ENCODE results near the gene AMTN. TPM values are rescaled to one million over a fixed set of nuclear protein-coding genes. Genes with fewer than 3 reads are reported as not detected.

AMTN gene
- total RNA-seq, 1 experiment from 2014 or later = not detected

DNA sequence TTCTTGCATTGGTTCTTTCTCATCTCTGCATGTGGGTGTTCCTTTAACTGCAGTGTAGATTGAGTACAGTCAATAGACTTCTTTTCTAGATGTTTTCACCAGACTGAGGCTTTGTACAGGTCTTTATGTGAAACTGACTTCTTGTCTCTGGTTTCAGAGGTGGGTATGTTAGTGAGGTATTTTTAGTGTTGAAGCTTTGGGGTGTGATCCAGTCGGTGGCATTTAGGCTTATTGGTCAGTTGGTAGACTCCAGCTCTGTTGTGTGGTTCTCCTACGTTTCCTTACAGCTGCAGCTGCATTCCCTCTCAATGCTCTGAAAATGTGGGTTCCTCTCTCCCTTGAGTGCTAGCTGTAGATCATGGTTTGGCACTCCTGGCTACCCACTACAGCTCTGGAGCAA, 52.4 kb downstream of the AMTN start:
- H3K4me1 Mint-ChIP-seq (ENCODE audit: insufficient read depth, unreplicated experiment) = no peaks in the 10 kb centered on the region
- no peak overlapping the region for H3K4me3 Mint-ChIP-seq (ENCODE audit: unreplicated experiment)
- ChIA-PET CTCF (interaction anchor here (2.0 kb wide), 1 partner anchor 11 kb away, joined by 7 read pairs; no protein-coding TSS in a partner anchor), POLR2A (no interaction called here)
- BruUV-seq (replicated peaks) = no TSS peak
- TF ChIP-seq, protein P1, sequence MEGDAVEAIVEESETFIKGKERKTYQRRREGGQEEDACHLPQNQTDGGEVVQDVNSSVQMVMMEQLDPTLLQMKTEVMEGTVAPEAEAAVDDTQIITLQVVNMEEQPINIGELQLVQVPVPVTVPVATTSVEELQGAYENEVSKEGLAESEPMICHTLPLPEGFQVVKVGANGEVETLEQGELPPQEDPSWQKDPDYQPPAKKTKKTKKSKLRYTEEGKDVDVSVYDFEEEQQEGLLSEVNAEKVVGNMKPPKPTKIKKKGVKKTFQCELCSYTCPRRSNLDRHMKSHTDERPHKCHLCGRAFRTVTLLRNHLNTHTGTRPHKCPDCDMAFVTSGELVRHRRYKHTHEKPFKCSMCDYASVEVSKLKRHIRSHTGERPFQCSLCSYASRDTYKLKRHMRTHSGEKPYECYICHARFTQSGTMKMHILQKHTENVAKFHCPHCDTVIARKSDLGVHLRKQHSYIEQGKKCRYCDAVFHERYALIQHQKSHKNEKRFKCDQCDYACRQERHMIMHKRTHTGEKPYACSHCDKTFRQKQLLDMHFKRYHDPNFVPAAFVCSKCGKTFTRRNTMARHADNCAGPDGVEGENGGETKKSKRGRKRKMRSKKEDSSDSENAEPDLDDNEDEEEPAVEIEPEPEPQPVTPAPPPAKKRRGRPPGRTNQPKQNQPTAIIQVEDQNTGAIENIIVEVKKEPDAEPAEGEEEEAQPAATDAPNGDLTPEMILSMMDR (IDR thresholded peaks at IDR 0.05; ENCODE audit: unreplicated experiment) = no peak
- no peaks in the 10 kb centered on the region for H3K9me3 Mint-ChIP-seq (ENCODE audit: unreplicated experiment)
- DNase-seq (ENCODE audit: unreplicated experiment) = no peak
- H3K27ac Mint-ChIP-seq (ENCODE audit: low read depth, unreplicated experiment) = no peak overlapping the region
- no peaks in the 10 kb centered on the region for H3K36me3 Mint-ChIP-seq (ENCODE audit: insufficient read depth, unreplicated experiment)
- intact Hi-C loops (cut with micrococcal nuclease) = no loop called here
- H3K27me3 Mint-ChIP-seq (ENCODE audit: insufficient read depth, unreplicated experiment) = no peaks in the 10 kb centered on the region

GRCh38 chr4:70571772-70572171, 53.4 kb downstream of the AMTN start:
- intact Hi-C loops (cut with micrococcal nuclease) = no loop called here
- H3K9me3 Mint-ChIP-seq (ENCODE audit: unreplicated experiment) = no peaks in the 10 kb centered on the region
- no TSS peak for BruUV-seq (replicated peaks)
- H3K36me3 Mint-ChIP-seq (ENCODE audit: insufficient read depth, unreplicated experiment) = no peaks in the 10 kb centered on the region
- H3K27ac Mint-ChIP-seq (ENCODE audit: low read depth, unreplicated experiment) = no peak overlapping the region
- H3K27me3 Mint-ChIP-seq (ENCODE audit: insufficient read depth, unreplicated experiment) = no peaks in the 10 kb centered on the region
- DNase-seq (ENCODE audit: unreplicated experiment) = no peak
- H3K4me1 Mint-ChIP-seq (ENCODE audit: insufficient read depth, unreplicated experiment) = no peaks in the 10 kb centered on the region
- ChIA-PET POLR2A (no interaction called here), CTCF (interaction anchor here (2.6 kb wide), 1 partner anchor 12 kb away, joined by 20 read pairs; no protein-coding TSS in a partner anchor)
- no peak overlapping the region for H3K4me3 Mint-ChIP-seq (ENCODE audit: unreplicated experiment)
- TF ChIP-seq, protein P1 (IDR thresholded peaks at IDR 0.05; ENCODE audit: unreplicated experiment) = no peak

DNA sequence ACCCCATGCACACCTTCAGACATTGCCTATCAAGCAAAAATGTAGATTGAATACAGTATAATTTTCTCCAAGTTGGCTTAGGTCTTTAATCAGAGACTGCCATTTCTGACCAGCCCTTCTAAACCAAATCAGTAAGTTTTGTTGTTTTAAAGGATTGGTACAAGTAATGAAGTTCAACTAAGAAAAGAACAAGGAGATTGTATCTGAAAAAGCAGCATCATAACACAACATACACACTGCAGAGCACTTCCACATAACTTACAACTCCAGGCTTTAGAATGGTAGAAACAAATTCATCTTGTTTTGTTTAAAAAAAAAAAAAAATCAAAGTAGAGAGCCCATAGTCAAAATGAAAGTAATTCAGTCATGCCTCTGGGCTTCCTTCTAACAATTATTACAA, 57.6 kb downstream of the AMTN start:
- intact Hi-C loops (cut with micrococcal nuclease) = no loop called here
- TF ChIP-seq, protein P1 (IDR thresholded peaks at IDR 0.05; ENCODE audit: unreplicated experiment) = no peak
- ChIA-PET POLR2A (no interaction called here), CTCF (interaction anchor here (1.1 kb wide), 1 partner anchor 393 kb away, joined by 3 read pairs; no protein-coding TSS in a partner anchor)
- Mint-ChIP-seq H3K27ac (ENCODE audit: low read depth, unreplicated experiment) (no peak overlapping the region), H3K9me3 (ENCODE audit: unreplicated experiment) (peaks cover 9% of the 10 kb centered on the region), H3K27me3 (ENCODE audit: insufficient read depth, unreplicated experiment) (no peaks in the 10 kb centered on the region), H3K4me3 (ENCODE audit: unreplicated experiment) (no peak overlapping the region), H3K4me1 (ENCODE audit: insufficient read depth, unreplicated experiment) (no peaks in the 10 kb centered on the region), H3K36me3 (ENCODE audit: insufficient read depth, unreplicated experiment) (no peaks in the 10 kb centered on the region)
- no TSS peak for BruUV-seq (replicated peaks)
- no peak for DNase-seq (ENCODE audit: unreplicated experiment)

DNA sequence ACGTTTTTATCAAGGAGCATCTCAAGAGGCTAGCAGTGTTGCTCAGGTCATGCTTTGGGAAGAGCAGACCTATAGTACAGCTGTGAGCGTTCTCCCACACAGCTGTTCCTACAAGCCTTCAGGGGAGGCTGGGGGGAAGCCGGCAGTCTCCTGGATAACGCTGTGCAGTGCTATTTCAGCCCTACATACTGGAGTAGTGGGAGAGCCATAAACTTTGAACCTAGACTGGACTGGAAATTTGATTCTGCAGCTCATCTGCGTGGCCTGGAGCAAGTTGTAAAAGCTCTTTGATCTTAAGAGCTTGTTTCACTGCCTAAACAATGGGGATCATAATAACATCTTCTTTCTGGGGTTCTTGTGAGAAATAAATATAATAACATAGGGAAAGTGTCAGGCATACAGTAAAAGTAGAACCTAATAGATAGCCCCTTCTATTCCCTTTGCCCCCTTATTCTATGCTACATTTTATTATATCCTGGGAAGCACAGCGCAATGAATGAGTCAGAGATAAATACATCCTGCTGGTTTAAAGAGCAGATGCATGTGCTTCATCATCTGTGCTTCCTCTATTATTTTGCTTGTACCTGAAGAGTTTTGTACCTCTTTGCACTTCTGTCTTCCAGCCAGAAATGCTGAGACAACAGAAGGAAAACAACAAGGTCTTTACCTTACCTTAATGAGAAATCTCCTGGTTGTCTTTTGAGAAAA, 59.0 kb downstream of the AMTN start:
- Mint-ChIP-seq H3K9me3 (ENCODE audit: unreplicated experiment) (peaks cover 9% of the 10 kb centered on the region), H3K4me3 (ENCODE audit: unreplicated experiment) (no peak overlapping the region), H3K4me1 (ENCODE audit: insufficient read depth, unreplicated experiment) (no peaks in the 10 kb centered on the region), H3K27ac (ENCODE audit: low read depth, unreplicated experiment) (no peak overlapping the region), H3K36me3 (ENCODE audit: insufficient read depth, unreplicated experiment) (no peaks in the 10 kb centered on the region), H3K27me3 (ENCODE audit: insufficient read depth, unreplicated experiment) (no peaks in the 10 kb centered on the region)
- ChIA-PET POLR2A (interaction anchor here (1.1 kb wide), 1 partner anchor 12 kb away, joined by 4 read pairs; no protein-coding TSS in a partner anchor), CTCF (interaction anchor here (1.7 kb wide), 1 partner anchor 18 kb away, joined by 6 read pairs; no protein-coding TSS in a partner anchor)
- no TSS peak for BruUV-seq (replicated peaks)
- intact Hi-C loops (cut with micrococcal nuclease) = no loop called here
- DNase-seq (ENCODE audit: unreplicated experiment) = no peak
- TF ChIP-seq, protein P1 (IDR thresholded peaks at IDR 0.05; ENCODE audit: unreplicated experiment) = no peak
